NCI-H146 (cell line): ENCODE data around the gene BAIAP3.
A peak's percentile ranks its signal among the peaks of the same experiment; 100 is the strongest.

ENCODE experiments used
- DNase-seq: peaks from one replicate; lab custom pipeline; 2025; lab: John Stamatoyannopoulos, UW

The BAIAP3 gene

DNA sequence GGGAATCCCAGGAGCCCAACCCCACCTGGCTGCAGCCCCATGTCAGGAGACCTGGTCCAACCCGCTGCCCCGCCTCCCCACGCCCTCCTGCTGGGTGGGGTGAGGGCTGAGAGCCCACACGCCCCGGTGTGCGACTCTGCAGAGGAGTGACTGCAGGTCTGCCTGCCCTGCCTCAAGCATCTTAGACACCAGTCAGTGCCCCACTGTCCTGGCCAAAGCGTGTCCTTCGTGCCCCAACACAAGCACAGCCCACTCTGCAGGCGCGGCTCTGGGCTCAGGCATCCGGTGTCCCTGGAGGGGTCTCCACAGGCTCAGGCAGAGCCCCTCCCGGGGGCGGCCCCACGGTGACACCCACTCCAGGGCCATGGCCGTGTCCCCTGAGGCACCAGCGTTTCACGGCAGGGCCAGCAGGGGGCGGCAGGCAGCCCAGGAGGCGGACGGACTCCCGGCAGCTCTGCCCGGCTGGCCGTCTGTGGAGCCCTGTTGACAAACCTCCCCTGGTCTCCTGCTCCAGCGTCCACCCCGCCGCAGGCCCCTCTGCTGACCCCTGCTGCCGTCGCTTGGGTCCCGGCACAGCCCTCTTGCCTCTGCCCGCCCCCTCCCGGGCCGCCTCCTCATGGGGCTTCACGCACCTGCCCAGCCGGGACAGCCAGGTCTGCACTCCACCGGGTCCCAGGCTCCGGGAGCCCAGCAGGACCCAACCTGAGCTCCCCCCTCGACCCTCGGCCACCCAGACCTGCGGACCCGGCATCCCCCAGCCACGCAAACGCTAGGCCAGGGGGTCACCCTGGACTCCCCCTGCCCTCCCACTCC is 32.6 kb upstream of the BAIAP3 start:
- DNase-seq = peak; percentile 65

DNA sequence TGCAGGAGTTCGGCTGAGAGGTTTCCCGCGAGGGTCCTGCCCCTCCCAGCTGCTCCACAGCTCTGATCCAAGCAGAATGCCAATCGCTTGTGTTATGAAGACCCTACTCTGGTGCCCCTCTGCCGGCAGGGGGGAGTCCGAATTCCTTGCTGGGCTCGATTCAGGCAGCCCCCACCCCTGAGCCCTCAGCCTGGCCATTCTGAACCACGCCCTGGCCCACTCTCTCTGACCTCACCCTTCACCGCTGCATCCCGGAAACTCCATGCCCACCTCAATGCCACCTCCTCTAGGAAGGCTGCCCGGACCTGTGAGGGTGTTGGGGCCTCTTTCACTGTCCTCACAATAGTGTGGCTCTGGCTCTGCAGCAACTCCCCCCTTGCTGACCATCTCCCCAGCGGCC is 31.9 kb upstream of the BAIAP3 start:
- DNase-seq = no peak

DNA sequence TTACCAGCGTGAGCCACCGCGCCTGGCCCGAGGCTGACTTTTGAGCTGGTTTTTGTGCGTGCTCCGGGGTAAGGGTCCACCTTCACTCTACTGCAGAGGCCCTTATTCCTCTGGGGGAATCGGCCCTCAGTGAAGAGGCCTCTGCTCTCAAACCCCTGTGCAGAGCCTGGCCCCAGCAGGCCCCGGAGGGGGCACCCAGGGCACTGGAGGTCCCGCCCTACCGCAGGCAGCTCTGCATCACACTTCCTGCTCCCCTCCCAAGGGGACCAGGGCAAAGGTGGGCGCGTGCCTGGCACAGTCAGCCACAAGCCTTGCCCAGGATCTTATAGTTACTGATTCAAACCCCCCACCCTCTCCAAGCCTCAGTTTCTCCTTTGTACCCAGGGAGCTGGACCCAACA is 27.6 kb upstream of the BAIAP3 start:
- DNase-seq = no peak

DNA sequence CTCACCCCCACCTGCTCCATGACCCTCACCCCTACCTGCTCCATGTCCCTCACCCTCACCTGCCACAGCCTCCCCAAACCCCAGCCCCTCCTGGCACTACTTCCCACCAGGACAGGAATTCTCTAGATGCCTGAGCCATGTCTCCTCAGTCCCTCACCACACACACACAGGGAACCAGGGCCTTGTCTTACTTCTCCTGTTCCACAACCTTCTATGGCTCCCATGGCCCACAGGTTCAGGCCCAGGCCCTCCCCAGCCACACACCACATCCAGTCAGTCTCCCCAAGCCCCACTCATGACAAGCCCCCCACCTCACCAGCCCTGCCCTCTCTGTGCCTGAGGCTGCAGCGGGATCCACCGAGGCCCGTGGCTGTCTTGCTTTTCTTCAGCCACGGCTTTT is 27.1 kb upstream of the BAIAP3 start:
- DNase-seq = no peak

DNA sequence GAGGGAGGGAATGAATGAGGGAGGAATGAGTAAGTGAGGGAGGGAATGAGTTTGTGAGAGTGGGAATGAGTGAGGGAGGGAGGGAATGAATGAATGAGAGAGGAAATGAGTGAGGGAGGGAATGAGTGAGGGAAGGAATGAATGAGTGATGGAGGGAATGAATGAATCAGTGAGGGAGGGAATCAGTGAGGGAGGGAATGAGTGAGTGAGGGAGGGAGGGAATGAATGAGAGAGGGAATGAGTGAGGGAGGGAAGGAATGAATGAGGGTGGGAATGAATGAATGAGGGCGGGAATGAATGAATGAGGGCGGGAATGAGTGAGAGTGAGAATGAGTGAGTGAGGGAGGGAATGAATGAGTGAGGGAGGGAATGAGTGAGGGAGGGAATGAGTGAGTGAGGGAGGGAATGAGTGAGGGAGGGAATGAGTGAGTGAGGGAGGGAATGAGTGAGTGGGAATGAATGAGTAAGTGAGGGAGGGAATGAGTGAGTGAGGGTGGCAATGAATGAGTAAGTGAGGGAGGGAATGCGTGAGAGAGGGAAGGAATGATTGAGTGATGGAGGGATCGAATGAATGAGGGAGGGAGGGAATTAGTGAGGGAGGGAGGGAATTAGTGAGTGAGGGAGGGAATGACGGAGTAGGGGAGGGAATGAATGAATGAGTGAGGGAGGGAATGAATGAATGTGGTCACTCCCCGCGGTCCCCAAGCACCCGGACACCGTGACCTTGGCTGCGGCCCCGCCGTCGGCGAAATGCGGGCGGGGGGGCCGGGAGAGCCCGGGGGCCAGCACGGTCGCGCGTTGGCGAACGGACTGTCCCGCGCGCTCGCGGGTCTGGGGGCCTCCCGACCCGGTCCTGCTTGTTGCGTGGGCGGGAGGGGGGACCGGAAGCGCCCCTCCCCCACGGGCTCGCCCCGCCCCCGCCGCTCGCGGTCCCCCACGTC is 25.1 kb upstream of the BAIAP3 start:
- no peak for DNase-seq

DNA sequence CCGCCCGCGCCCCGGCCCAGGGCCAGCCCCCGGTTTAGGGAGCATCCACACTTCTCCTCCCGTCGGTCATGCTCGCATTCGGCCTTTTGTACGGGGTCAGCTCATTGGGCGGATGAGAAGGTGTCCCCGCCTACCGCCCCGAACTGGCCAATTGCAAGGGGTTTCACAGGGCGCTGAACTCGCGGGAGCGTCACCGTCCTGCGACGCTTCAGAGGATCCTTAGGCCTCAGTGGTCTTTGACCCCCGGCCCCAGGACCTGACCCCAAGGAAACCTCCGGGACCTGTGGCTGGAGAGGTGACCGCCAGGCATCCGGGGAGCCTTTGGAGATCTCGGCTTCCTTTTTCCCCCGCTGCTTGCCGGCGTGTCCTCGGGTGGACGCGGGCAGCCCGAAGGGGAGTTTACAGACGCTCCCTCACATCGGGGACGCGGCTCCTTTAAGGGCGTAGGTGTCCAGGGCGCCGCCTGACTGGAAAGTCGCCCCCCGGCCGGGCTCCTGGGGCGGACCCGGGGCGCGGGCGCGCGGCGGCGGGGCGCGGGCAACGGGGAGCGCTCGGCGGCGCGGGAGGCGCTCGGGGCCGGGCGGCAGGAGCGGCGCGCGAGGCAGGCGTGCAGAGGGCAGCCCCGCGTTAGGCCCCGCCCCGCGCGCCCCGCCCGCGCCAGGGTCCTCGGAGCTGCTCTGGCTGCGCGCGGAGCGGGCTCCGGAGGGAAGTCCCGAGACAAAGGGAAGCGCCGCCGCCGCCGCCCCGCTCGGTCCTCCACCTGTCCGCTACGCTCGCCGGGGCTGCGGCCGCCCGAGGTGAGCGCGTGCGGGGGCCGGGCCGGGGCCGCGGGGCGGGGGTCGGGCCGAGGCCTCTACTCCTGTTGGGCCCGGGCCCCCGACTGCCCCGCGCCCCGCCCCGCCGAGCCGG is 24.2 kb upstream of the BAIAP3 start, which contains the start of gene UBE2I:
UBE2I (plus strand) TSS at position 660 of the 909 bp plus-strand sequence. CDS start 4,395 bp downstream, outside the sequence.
- peak; percentile 99 for DNase-seq

DNA sequence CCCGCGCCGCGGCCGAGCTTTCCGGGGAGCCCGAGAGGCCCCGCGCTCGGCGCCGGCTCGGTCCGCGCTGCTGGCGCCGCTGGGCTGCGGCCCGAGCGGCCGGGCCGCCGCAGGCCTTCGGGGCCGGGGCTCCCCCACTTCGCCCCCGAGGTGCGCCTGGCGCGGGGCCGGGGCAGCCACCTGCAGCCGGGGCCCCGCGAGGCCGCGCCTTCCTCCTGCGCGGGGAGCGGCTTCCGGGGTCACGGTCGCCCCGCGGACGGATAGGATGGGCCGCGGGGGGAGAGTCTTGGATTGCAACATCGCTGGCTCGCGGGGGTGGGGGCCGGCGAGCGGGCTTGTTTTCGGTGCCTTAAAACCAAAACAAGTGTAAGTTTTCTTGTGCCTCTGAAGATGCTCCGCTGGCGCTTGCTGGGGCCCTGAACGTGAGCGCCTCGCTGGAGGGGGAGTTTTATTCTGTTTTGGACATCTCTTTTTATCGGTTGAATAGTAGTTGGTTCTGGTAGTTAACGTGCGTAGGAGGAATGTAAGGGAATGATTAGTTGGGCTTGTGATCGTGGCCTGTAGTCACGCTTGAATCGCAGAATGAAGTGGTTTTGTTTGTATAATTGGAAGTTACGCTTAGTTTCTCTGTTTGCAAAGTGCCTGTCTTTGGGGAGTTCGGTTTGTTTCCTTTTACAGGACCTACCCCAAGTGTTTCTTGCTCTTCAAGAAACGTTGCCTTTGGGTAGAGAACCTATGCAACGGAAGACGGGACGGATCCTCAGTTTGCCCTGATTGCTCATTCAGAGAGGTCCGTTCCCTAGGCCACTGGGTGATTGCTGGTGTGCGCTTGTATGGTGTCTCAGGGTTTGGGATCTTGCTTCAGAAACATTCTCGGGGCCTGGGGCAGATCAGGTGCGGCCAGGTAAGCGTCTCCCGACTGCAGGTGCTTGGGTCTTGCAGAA is 23.3 kb upstream of the BAIAP3 start:
- peak; percentile 21 for DNase-seq

DNA sequence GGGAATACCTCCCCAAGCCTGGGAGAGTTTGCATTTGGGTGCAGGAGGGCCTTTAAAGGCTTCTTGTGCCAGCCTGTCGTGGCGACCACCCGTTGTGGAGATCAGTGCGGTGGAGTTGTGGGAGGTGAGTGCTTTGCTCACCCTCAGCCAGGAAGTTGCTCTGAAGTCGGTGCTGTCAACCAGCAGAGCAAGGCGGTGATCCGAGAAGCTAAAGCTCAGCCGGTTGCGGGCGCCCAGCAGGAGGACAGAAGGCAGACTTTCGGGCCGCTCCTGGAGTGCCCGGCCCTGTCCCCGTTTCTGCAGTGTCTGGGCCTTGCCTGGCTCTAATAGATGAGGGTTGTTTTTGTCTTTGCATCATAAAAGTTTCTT is 22.6 kb upstream of the BAIAP3 start:
- no peak for DNase-seq

DNA sequence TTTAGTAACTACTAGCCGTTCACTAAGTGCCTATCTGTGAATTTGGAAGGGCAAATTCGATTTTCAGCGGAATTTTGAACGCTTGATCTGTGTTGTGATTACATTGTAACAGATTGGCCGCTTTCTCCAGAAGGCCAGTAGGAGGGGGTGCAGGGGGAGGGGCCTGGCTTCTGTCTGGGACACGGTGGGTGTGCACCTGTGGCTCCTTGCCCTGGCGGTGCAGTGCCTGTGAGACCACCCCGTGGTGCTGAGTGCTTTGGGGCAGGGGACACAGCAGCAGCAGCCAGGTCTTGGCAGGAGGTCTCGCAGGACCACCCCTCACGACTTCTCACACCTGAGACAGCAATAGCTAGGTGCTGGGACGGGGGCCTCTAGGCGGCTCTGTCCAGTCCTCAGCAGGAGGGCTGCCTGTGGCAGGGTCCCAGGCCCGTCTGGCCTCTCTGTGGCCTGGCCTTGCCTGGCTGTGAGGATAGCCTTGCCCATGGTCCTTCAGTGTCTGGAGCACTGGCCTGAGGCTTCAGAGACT is 22.2 kb upstream of the BAIAP3 start:
- no peak for DNase-seq

DNA sequence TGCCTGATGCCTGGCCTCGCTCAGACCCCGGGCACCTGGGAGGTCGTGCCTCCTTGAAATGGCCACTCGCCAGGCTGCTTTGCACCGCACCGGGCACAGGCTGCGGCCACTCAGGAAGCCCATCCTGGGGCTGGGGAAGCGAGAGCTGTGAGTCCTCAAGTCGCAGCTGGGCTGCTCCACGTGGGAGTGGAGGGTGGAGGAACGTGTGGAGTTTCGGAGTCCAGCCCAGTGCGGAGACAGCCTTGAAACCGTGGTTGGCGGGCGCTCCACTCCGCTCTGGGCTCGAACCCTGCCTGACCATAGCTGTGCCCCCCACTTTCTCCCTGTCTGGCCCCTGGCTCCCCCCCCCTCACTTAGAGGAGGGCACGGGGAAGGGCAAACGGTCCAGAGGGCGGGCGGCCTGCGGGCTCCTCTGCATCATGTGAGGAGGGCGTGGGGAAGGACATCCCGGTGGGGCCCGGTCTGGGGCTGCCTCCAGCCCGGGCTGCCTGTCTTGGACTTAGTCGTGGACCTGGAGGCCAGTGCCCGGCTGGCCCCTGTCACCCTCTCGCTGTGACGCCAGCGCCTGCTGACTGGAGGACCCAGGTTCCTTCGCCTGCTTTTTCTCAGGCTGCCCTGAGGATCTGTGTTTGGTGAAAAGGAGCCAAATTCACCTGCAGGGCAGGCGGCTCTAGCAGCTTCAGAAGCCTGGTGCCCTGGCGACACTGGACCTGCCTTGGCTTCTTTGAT is 21.5 kb upstream of the BAIAP3 start:
- no peak for DNase-seq

DNA sequence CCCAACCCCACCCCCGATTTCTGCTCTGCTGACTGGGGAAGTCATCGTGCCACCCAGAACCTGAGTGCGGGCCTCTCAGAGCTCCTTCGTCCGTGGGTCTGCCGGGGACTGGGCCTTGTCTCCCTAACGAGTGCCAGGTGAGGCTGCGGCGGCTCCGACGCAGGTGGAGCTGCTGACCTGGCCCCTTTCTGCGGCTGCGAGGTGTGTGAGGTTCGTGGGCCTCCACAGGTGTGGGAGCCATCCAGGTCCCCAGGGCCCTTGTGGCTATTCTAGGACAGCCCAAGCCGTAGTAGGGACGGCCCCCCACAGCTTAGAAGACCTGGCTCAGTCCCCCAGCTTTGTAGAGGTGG is 21.0 kb upstream of the BAIAP3 start:
- DNase-seq = no peak

DNA sequence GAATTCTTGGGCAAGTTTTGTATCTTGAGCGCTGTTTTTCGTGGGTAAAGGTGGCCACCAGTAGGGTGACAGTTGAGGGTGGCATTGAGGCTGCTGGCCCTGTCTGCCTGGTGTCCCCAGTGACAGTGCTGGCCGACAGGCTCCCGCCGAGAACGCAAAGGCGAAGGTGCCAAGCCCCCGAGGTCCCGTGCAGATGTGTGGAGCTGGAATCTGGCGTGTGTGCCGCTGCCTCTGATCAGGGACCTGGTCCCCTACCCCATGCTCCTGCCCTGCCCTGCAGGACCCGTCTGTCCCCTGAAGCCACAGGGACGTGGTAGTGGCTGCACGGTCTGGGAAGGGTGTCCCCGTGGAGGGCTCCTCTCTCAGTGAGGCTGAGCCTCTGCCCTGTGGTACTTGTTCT is 20.5 kb upstream of the BAIAP3 start:
- no peak for DNase-seq

DNA sequence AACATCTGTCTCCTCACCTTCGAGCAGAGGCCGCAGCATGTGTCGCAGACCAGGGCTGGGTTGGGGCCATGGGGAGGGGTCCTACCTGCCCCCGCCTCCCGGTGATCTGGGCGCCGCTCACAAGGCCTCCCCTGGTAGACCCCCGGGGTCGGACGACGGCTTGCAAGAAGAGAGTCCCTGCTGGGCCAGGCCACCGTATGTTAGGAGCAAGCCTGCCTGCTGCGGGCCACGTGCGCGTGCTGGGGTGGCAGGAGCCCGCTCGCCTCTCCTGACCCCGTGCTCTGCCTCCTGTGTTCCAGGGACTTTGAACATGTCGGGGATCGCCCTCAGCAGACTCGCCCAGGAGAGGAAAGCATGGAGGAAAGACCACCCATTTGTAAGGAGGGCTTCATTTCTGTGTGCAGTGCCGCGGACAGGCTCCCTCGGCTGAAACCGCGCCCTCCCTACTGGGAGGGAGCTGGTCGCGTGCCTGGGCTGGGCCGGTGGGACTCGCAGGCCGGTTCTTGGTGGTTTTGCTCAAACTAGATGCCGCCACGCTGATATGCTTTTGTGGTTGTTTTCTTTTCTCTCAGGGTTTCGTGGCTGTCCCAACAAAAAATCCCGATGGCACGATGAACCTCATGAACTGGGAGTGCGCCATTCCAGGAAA is 19.6 kb upstream of the BAIAP3 start:
- DNase-seq = no peak

DNA sequence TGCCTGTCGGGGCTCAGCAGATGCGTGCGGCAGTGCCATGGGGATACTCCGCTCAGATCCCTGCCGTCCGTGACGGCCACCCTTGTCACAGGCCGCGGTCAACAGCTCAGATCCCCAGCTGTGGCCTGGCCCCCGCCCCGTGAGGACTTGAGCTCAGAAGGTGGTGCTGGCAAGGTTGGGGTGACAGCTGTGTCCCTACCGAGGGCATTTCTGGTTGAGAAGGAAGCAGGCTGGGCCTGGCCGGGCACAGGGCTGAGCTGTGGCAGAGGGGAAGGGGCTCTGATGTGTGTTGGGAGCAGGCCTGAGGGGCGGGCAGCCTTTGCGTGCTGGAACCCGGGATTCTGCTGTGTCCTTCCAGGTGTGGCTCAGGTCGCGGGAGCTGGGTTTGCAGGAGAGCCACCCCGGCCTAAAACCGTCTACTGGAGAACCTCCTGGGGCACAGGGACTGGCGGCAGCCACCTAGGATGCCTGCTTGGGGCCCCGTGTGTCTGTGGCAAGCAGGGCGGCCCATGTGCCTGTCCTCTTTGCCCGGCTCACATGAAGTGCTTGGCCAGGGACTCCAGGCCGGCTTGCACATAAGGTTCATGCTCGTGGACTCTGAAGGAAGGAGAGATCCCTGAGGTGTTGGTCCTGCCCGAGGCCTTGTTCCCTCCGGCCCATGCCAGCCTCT is 18.9 kb upstream of the BAIAP3 start:
- no peak for DNase-seq

DNA sequence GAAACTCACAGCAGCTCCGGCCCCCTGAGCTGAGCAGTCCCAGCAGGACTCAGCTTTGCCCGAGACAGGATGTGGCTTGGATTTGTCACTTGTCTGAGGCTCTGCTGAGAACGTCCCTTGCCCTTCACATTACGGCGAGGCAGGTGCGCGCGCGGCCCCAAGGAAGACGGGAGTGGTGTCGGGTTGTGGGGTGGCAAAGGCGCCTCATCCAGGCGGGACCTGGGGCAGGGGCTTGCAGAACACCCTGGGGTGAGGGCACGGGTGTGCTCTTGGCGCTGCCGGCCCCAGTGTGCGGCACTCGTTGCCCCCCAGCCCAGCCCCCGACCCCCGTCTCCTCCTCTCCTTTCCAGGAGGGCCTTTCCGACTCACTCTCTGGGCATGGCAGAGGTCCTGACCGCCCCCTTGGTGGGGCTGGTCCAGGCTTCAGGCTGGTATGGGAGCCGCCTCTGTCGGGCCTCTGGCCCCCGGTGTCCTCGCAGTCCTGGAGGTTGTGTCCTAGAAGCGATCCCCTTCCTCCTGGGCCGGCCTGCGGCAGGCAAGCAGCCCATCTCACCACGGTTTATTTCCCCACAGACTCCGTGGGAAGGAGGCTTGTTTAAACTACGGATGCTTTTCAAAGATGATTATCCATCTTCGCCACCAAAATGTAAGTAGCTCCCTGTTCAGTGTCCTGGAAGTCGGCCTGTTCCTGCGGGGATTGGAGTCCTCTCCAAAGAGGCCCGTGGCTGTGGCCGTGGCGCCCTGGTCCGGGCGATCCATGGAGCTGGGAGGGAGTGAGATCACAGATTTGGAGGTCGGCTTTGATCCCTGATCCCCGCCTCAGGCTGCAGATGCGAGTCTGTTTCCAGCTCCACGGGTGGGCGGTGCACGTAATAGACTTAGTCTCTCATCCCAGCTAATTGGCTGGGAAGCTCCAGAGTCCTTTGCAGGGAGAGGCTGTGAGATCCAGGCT is 18.1 kb upstream of the BAIAP3 start:
- DNase-seq = no peak

DNA sequence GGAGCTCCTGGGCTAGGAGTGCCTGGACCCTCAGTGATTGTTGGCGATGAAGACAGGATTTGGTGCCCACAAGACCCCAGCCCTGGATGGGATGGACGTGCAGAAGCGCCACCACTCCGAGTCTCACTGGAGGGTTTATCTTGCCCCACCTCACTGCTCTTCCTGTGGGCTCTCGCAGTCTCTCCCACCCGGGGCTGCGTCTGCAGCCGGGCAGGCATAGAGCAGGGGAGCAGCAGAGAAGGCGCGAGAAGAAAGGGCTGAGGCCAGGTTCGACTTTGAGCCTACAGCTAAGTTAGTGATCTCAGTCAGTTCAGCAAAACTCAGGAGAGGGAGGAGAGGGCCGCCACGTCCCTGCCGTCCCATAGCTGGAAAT is 17.4 kb upstream of the BAIAP3 start:
- no peak for DNase-seq

DNA sequence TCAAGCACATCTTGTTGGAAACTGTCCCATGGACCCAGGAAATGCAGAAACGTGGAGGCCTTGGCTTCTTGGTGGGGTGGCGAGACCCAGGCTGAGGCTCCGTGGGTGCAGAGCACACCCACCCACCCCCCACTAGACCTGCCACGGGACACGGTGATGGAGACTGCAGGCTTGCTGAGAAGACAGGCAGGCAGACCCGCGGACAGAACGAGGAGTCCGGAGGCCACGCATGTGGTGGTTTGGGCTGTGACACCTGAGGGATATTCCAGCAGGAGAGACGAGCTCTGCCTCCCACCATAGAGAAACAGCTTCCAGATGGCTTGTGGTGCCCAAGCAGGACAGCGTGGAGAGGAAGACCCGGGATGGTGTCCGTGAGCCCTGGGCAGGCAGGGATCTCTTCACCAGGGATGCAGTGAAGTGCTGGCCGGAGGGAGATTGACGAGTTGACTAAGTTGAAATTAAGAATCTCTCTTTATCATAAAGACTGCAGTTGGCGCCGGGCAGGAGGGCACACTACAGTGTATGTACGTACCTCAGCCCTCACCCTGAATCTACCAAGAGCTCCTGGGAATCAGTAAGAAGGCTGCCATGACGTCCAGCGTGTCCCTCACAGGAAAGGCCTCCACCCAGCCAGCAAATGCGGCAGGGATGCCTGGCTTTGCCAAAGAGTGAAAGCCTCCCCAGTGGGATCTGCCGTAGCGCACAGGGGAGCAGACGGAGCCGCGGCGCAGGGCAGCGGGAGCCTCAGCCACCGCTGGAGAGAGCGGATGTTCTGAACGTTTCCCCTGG is 15.8 kb upstream of the BAIAP3 start:
- no peak for DNase-seq
